GM18507 (cell line): Measurements from ENCODE around the gene KANSL2.
"Not testable (repeated sequence)": the region's sequence is repeated elsewhere in the genome, so short reads cannot be mapped to it uniquely, and the experiment has no call there.

Experiments
- DNase-seq: peaks from one replicate; pipeline ENCODE4 v3.0.0; 2011; ENCODE audit warnings: low read depth; ENCODE audit not compliant: insufficient read length; ENCODE audit errors: extremely low spot score
- FAIRE-seq: peaks from 2 replicates; lab custom pipeline; 2011; peaks lifted over from hg19 to GRCh38; lab: Jason Lieb, UNC

Gene KANSL2

GRCh38 chr12:48686615-48687334 lies 4.7 kb upstream of the KANSL2 start:
- FAIRE-seq (no peak), DNase-seq (no peak)

- no peak for DNase-seq
- no peak for FAIRE-seq
These were observed 4.1 kb upstream of the KANSL2 start for GRCh38 chr12:48686037-48686595.

GRCh38 chr12:48683534-48683933 lies 1.5 kb upstream of the KANSL2 start:
- FAIRE-seq (no peak), DNase-seq (no peak)

- FAIRE-seq (no peak), DNase-seq (no peak)
These were observed 889 bp upstream of the KANSL2 start for GRCh38 chr12:48682927-48683326.

GRCh38 chr12:48682533-48682905 lies 481 bp upstream of the KANSL2 start:
- not testable (repeated sequence) for FAIRE-seq, DNase-seq

- FAIRE-seq (no peak), DNase-seq (peak; percentile 5)
These were observed 684 bp downstream of the KANSL2 start for GRCh38 chr12:48681399-48681709.

GRCh38 chr12:48680861-48681260 lies 1.2 kb downstream of the KANSL2 start:
- FAIRE-seq = no peak

GRCh38 chr12:48678551-48679185 lies 3.4 kb downstream of the KANSL2 start:
- FAIRE-seq (no peak), DNase-seq (no peak)

More at GRCh38 chr12:48680861-48681260, 1.2 kb downstream of the KANSL2 start:
- DNase-seq = no peak

- no peak for FAIRE-seq
- DNase-seq = no peak
These were observed 10.7 kb downstream of the KANSL2 start for GRCh38 chr12:48671231-48671856.

- DNase-seq (no peak), FAIRE-seq (no peak)
These were observed 13.0 kb downstream of the KANSL2 start for GRCh38 chr12:48668996-48669395.

GRCh38 chr12:48659863-48660262 lies 22.2 kb downstream of the KANSL2 start:
- FAIRE-seq (no peak), DNase-seq (no peak)

GRCh38 chr12:48651681-48652080 lies 30.4 kb downstream of the KANSL2 start:
- no peak for FAIRE-seq
- no peak for DNase-seq

- DNase-seq, FAIRE-seq: not testable (repeated sequence)
These were observed 36.7 kb downstream of the KANSL2 start for GRCh38 chr12:48645354-48645753.

GRCh38 chr12:48643011-48643410 lies 39.0 kb downstream of the KANSL2 start:
- FAIRE-seq = no peak

GRCh38 chr12:48641752-48642555 lies 40.1 kb downstream of the KANSL2 start:
- not testable (repeated sequence) for FAIRE-seq

More at GRCh38 chr12:48643011-48643410, 39.0 kb downstream of the KANSL2 start:
- no peak for DNase-seq

GRCh38 chr12:48640854-48641253 lies 41.2 kb downstream of the KANSL2 start:
- no peak for DNase-seq
- no peak for FAIRE-seq

More at GRCh38 chr12:48641752-48642555, 40.1 kb downstream of the KANSL2 start:
- DNase-seq = not testable (repeated sequence)

GRCh38 chr12:48640428-48640827 lies 41.6 kb downstream of the KANSL2 start:
- DNase-seq (no peak), FAIRE-seq (no peak)

GRCh38 chr12:48631071-48631470 lies 51.0 kb downstream of the KANSL2 start:
- no peak for DNase-seq
- no peak for FAIRE-seq

GRCh38 chr12:48630346-48630745 lies 51.7 kb downstream of the KANSL2 start:
- no peak for DNase-seq
- FAIRE-seq = no peak

- DNase-seq (no peak), FAIRE-seq (no peak)
These were observed 52.5 kb downstream of the KANSL2 start for GRCh38 chr12:48629541-48629940.
